CD4-positive, alpha-beta T cell treated with Interleukin-6 at 100 ng/mL for 8 hours (primary cell): ENCODE data around the gene REEP2.

Source experiments
- DNase-seq: peaks from one replicate; pipeline ENCODE4 v3.0.0-alpha.2; 2020; ENCODE audit warnings: mixed read lengths, low spot score

Gene REEP2

DNA sequence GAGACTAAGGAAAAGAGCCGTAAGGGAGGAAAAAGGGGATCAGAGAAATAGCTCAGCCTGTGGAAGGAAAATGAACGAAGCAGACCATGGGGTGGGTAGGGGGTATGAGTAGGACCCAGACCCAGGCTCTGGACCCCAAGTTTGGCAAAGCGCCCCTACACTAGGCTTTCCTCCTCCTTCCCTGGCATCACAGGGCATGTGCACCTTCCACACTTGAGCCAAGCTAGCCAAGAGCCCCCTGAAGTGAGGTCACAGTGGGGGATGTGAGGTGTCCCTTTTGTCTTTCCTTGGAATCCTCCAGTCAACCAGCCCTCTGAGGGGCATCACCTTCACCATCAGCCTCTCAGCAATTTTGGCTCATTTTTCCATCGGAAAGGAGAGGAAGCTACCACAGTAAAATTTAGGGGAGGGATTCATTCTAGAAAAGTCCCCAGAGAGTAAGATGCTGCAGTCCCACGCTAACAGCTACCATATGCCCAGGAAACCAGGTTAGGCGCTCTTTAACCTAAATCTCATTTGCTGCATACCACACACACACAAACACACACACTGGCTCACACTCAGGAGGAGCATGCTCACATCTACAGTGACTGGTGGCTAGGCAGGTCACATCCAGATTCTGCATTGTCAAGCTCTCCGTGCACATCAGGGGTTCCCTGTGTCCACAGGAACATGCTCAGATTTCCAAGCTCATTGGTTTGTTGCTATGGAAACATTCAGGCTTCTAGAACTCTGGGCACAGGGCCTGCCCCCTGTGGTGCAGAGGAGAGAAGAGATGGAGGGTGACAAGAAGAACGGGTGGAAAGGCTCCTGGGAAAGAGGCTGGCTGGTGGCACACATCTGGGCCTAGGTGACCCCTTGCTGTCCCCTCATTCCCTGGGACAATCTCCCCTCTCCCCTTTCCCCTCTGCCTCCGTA is 9.9 kb downstream of the REEP2 start:
- DNase-seq = no peak

DNA sequence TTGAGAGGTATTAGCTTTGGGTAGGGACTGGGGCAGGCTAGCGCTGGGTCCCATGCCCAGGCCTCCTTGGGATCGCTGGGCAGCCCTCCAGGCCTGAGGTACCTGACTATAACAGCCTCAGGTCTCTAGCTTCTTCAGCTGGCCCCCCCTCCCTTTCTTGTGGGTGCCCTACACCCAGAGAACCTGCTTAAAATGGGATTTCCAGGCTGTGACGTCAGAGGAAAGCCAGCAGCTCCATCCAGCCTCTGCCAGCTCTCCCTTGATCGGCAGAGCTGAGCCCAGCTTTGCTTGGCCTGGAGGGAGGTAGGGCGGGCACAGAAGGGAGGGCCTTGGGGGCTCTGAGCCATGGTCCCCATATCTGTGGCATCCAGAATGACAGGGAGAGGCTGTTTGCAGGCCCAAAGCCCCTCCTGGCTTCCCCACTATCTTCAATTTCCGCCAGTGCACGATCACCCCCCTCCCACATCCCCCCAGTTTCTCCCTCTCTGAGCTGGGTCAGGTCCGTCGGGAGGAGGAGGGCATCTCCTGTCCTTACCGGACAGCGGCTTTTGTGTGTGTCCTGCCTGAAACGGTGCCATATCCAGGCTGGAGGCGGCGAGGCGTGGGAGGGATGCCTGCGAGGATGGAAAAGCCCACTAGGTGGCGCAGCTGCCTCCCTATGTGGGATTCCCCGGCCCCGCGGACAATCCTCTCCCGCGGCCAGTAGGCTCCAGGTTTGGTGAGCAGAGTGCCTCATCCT is 10.8 kb downstream of the REEP2 start:
- peak; percentile 62 for DNase-seq

DNA sequence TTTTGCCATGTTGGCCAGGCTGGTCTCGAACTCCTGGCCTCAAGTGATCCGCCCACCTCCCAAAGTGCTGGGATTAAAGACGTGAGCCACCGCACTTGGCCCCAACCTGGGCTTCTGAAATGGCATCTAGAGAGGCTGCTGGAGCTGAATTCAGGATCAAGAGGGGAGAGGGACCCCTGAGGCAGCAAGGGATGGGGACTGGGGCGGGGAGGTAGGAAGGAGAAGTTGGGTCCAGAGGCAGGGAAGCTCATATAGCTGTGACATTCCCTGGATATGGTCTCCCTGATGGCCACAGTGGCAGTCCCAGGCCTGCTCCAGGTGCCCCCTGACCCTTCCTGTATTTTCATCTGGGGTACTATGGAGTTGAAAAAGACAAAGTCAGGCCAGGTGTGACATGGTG is 12.1 kb downstream of the REEP2 start:
- no peak for DNase-seq

DNA sequence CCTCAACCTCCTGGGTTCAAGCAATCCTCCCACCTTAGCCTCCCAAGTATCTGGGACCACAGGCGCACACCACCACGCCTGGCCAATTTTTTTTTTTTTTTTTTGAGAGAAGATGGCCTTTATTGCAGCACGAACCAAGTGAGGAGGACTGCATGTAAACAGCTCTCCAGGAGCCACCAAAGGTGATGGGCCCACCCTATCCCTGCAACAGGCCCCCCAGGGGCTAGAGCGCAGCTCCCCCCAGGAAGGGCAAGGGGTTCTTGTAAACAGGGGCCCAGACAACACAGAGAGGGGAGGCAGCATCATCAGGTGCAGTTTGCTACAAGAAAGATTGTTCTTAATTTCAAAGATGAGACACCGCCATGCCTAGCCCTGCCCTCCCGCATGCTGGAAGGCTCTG is 13.9 kb downstream of the REEP2 start:
- DNase-seq = no peak

DNA sequence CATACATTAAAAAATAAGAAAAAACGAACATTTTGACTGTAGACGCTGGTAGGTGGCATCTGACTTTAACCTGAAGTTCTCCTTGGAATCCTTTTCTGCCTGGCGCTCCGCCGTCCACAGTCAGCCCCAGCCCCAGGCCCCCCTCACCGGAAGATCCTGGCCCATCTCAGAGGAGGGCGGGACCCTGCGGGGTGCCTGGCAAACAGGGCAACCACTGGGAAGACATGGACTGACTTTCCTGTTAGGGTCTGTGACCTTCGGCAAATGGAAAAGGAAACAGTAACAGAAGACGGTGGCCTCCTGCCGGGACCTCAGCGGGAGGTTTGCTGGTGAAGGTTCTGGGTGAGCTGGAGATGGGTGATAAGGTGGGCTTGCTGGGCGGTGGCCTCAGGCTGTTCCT is 14.7 kb downstream of the REEP2 start:
- no peak for DNase-seq

DNA sequence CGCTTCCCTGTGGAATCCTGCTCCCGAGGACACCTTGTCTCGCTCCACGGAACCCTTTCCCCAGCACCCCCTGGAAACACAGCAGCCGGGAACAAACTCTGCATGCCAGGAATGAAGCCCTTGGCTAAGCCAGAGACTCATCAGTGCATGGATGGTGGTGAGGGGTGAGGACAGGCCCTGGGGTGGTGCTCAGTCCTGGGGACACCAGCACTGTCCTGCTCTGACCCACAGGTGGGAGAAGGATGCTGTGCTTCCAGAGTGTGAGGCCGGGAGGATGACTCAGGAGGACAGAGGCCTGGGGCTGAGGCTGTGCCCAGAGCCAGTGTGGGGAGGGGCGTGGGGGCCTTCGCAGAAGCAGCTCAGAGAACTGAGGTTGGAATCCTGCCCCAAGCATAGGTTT is 15.3 kb downstream of the REEP2 start:
- no peak for DNase-seq

DNA sequence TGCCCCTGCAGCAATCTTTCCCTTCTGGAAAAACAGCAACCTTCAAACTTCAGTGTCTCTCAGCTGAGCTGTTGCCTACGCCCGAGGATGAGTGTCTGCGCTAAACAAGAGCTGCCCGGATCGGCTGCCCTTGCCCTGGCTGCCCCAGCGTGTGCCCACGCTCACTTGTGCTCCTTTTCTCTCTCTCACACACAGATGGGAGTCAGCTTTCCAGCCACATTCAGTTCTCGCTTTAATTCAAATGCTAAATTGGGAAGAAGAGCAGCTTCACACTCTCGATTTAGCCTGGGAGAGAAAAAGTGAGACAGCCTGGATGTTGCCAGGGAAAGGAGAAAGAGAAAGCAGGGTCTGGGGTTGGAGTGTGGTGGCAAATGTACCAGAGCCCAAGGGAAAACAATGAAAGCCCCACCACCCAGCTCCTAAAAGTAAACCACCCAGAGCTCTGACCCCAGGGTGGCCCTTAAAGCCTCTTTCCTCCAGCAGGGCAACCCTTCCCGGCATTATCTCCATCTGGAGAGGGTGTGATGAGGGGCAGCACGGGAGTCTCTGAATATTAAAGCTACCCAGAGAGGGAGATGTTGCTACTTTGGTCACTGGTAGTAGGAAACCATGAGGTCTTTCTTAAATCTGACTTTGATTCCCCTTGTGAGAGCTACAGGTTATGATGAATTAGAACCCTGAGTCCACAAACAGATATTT is 16.5 kb downstream of the REEP2 start:
- DNase-seq = no peak

DNA sequence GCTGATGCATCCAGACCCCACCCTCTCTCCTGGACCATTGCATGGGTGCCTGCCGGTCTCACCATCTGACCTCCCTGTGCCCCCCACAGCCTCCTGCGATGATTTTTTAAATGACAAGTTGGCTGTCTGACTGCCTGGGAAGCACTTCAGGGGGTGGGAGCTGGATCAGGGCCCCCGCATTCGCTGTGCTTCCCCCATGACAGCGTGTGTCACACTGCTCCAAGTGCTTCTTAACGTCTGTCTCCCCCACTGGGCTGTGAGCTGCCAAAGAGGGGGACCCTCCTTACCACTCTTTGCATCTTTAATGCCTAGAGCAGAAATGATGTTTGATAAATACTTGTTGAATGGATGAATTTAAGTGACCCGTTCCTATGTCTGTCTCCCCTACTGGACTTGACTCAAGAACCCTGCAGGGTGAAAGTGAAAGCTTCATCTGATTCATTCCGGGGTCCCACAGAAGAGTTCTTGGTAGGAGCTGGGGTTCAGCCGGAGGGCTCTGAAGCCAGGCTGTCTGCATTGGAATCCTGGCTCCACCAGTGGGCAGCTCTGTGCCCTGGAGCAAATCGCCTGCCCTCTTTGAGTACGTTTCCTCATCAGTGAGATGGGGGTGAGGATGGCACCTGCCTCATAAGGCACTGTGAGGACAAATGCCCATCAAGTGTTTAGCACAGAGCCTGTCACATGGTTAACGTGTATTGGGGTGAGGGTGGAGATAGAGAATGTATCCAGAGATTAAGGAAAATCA is 18.8 kb downstream of the REEP2 start:
- DNase-seq = no peak

DNA sequence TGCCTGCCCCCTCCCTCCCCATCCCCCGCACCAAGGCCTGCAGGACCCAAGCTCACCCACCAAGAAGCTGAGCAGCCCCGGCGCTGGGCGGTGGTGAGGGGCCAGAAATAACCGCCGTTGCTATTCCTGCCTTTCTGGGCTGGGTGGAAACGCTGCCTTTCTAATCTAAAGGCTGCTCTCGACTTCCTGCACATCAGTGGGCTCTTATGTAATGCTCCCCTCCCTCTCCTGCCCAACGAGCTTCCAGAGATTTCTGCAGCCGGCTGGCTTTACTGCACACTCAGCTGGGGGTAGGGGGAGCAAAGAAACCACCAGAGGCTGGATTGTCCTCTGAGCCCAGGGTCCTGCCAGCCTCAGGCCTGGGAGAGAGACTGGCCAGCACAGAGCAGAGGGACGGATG is 19.5 kb downstream of the REEP2 start:
- no peak for DNase-seq

DNA sequence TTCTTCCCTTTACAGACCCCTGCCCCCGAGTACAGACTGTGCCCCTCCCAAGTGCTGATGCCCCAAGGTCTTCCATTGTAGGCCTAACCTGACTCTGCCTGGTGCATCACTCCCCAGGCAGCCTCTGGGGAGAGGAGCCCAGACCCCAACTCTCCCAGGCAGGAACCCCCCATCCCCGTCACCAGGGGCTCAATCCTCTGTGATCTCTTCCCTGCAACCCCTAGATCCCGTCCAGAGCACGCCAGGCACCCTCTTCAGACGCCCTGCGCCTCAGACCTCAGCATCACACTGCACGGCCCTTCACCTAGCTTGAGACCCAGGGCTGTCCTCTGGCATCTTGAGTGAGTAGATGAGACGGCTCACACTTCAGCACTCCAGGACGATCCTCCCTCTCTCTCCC is 20.0 kb downstream of the REEP2 start:
- no peak for DNase-seq

DNA sequence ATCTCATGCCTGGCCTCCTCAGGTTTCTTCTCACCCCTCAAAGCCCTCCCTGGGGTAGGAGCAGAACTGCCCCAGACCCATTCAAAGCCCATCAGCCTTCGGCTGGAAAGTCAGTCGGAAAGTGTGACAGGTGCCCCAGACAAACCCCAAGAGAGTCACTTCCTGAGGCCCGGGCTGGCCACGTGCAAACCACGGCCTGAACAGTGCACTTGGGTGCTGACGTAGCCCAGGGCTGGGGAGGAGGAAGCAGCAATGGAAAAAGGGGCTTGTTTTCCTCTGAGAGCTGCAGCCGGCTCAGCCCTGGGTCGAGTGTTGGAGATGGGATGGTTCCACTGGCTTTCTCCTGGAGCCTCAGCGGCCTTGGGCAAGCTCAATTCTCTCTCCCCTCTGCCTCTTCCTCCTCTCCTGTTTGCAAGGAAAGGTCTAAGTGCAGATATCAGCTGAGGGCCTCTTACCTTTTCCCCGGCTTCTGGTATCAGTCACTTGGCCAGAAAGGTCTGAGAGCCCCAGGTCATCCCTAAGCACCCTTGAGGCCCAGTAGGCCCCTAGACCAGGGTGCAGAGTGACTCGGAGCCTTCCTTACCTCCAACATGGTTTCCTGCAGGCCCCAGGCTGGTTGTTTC is 20.6 kb downstream of the REEP2 start:
- peak; percentile 68 for DNase-seq

DNA sequence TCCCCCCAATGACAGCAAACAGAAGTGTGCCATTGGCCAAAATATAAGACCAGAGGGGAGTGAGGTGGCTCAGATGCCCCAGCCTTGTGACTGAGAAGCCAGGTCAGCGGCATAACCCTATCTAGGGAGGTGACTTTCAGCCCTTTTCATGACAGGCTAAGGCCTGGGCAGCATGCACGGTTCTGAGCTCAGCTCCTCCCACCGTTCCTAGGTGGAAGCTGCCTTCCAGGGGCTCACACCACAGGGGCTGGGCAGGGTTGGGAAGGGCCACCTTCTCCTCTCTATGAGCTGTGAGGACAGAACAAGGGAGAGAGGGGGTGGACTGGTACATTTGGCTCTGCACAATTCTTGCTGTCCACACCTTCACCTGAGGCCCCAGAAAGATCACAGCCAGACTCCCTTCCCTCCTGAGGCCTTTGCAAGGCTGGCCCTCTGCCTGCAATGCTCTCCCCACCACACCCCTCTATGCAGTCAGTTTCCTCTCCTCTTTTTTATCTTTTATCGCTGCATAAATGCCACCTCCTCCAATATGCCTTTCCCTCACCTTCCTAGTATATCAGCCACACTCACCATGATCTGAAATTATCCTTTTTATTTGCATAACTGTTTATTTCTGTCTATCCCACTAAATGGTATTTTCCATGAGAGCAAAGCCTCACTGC is 21.3 kb downstream of the REEP2 start:
- no peak for DNase-seq

DNA sequence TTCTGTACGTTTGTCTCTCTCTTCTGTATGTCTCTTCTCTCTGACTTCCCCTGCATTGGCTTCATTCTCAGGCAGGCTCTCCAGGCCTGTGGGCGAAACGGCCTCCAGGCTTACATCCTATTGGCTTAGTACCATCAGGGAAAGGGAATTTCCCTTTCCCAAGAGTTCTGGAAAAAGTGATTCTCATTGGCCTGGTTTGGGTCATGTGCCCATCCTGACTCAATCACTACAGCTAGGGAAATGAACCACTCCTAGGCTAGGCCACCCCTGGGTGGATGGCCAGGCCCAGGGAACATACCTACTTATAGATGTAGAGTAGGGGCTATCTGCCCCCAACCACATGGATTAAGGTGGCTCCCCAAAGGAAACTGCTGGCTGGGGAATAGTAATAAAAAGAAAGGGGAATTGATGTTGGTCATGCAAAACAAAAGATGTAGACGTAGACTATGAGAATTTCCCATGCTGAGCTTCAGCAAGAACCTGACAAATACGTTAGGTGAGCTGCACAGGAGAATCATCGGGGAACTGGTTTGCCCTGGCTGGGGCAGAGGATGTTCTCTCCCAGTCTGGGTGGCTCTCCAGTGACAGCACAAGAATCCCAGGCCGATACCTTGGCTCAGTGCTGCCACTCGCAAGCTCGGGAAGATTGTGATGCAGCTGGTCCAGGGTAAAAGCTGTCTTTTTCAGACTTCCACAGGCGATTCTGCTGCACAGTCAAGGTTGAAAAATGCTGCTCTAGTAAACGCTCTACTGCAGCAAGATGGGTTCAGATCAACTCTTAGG is 22.7 kb downstream of the REEP2 start:
- no peak for DNase-seq

DNA sequence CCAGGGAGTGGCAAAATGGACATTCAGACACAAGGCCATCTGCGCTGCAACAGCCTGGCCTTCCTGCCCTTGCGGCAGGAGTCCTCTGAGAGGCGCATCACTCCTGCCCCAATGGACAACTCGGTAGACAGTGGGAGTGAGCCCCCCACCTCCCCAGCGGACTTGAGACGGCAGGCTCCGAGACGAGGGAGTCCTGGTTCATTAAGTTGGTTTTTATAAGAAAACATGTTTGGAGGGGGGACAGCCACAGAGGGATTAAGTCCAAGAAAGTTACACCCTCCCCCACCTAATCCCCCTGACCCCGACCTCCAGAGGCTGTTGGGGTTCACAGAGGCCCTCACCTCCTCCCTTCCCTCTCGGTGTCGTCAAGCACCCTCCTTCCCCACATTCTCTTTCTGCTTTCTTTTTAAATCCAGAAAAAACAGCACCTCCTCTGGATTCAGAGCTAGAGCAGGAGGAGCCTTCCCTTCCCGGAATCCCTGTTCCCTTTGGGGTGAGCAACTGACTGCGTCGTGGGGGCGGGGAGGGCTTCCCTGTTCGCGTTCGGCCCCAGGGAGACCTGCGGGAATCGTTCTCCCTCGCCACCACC is 24.7 kb downstream of the REEP2 start:
- DNase-seq = no peak

DNA sequence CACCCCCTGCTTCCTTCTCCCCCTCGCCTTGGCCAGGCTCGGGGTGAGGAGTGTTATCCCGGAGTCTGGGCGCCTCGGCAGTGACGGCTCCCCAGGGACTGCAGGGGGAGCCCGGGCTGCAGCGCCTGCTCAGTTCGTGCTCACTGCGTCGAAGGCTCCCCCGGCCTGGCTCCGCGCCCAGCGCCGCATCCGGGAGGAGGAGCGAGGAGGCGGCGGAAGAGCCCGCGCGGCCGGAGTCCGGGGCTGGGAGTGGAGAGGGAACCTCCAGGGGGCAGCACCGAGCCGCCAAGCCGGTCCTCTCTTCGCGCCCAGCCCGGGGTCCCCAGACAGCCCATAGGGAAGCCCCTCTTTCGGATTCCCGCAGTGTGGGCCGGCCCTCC is 25.1 kb downstream of the REEP2 start:
- peak; percentile 93 for DNase-seq

DNA sequence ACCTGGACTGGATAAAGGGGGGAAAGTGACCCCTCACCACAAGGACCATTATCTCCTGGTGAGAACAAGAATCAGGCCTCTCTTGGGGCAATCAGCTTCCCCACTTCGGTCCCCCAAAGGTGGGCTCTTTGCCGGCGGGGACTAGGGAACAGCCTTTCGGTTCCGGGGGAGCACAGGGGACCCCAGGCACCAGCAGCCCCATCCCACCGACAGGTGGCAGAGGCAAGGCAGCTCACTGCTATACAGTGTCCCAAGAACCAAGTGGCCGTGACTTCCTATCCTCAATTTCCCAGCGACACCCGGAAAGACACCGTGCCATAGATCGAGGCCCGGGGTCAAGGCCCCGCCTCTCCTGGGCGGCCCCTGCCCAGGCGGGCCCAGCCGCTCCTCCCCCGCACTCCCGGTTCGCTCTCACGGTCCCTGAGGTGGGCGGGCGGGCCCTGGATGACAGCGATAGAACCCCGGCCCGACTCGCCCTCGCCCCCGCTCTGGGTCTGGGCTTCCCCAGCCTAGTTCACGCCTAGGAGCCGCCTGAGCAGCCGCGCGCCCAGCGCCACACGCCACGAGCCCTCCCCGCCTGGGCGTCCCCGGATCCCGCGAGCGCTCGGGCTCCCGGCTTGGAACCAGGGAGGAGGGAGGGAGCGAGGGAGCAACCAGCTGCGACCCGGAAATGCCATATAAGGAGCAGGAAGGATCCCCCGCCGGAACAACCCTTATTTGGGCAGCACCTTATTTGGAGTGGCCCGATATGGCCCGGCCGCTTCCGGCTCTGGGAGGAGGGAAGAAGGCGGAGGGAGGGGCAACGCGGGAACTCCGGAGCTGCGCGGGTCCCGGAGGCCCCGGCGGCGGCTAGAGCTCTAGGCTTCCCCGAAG is 25.8 kb downstream of the REEP2 start:
- DNase-seq = peak; percentile 96

DNA sequence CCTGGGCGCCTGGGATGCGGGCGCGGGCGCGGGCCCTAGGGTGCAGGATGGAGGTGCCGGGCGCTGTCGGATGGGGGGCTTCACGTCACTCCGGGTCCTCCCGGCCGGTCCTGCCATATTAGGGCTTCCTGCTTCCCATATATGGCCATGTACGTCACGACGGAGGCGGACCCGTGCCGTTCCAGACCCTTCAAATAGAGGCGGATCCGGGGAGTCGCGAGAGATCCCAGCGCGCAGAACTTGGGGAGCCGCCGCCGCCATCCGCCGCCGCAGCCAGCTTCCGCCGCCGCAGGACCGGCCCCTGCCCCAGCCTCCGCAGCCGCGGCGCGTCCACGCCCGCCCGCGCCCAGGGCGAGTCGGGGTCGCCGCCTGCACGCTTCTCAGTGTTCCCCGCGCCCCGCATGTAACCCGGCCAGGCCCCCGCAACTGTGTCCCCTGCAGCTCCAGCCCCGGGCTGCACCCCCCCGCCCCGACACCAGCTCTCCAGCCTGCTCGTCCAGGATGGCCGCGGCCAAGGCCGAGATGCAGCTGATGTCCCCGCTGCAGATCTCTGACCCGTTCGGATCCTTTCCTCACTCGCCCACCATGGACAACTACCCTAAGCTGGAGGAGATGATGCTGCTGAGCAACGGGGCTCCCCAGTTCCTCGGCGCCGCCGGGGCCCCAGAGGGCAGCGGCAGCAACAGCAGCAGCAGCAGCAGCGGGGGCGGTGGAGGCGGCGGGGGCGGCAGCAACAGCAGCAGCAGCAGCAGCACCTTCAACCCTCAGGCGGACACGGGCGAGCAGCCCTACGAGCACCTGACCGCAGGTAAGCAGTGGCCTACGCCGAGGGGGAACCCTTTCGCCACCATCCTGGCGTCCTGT is 26.6 kb downstream of the REEP2 start, which contains the start of gene EGR1:
EGR1 (plus strand) TSS at position 219 of the 864 bp plus-strand sequence; CDS start at position 502, 283 bp downstream.
- DNase-seq = peak; percentile 94
